IMR-90 (cell line): ENCODE data around the gene IER5. TPM values are rescaled to one million over a fixed set of nuclear protein-coding genes. Genes with fewer than 3 reads are reported as not detected.
A peak's percentile ranks its signal among the peaks of the same experiment; 100 is the strongest.

Source experiments
- ATAC-seq: fragments of 200-7000 bp; cut with Tn5 transposase; 2 replicates; pipeline ENCODE4 v1.9.1; 2020; ENCODE audit warnings: low read depth, mild to moderate bottlenecking, moderate library complexity
- BruUV-seq: library from RNA; stranded (reverse); fragments of 400-500 nt; replicated peaks from 2 replicates; lab custom pipeline; 2021; lab: Mats Ljungman, UMichigan
- CTCF ChIA-PET: fragments of 300-600 bp; formaldehyde crosslinking; extraction: SDS; loops from one replicate; lab custom pipeline; 2021; ENCODE audit warnings: antibody characterized with exemption; lab: Yijun Ruan, JAX
- POLR2A ChIA-PET: fragments of 300-600 bp; sonication (Branson Sonifier 250); formaldehyde crosslinking; loops from one replicate; lab custom pipeline; 2022; ENCODE audit warnings: antibody characterized with exemption; ENCODE audit not compliant: unreplicated experiment; lab: Charles Lee
- DNase-seq: peaks from one replicate; pipeline ENCODE4 v3.0.0; 2013
- H2AFZ ChIP-seq: replicated peaks from 2 replicates; pipeline ENCODE3; 2013; ENCODE audit warnings: low read length, mild to moderate bottlenecking; ENCODE audit not compliant: poor library complexity
- H2AK5ac ChIP-seq: 2 replicates; pipeline ENCODE4 v1.6.1; 2013; ENCODE audit warnings: low read depth, low read length, inconsistent platforms
- H2AK9ac ChIP-seq: replicated peaks from 2 replicates; pipeline ENCODE3; 2013; ENCODE audit warnings: mild to moderate bottlenecking, low read depth, low read length, moderate library complexity; ENCODE audit not compliant: poor library complexity
- H2BK120ac ChIP-seq: 2 replicates; pipeline ENCODE4 v1.6.1; 2013; ENCODE audit warnings: low read depth, low read length, inconsistent platforms
- H2BK15ac ChIP-seq: 3 replicates; pipeline ENCODE4 v1.6.1; 2013; ENCODE audit warnings: low read depth, low read length, inconsistent platforms
- H2BK20ac ChIP-seq: 2 replicates; pipeline ENCODE4 v1.6.1; 2013; ENCODE audit warnings: low read depth, mild to moderate bottlenecking, inconsistent platforms, low read length, moderate library complexity
- H2BK5ac ChIP-seq: 2 replicates; pipeline ENCODE4 v1.6.1; 2013; ENCODE audit warnings: mild to moderate bottlenecking, low read depth, low read length, inconsistent platforms; ENCODE audit not compliant: poor library complexity, severe bottlenecking
- H3K14ac ChIP-seq: replicated peaks from 2 replicates; pipeline ENCODE4 v1.6.1; 2013; ENCODE audit warnings: low read depth, low read length, inconsistent platforms
- H3K18ac ChIP-seq: 2 replicates; pipeline ENCODE4 v1.6.1; 2013; ENCODE audit warnings: low read depth, low read length, control low read depth
- H3K23ac ChIP-seq: 2 replicates; pipeline ENCODE4 v1.6.1; 2013; ENCODE audit warnings: low read depth, low read length, inconsistent platforms
- H3K27ac ChIP-seq: 2 replicates; pipeline ENCODE4 v1.5.1; 2013; ENCODE audit warnings: mild to moderate bottlenecking, control low read depth, low read length; ENCODE audit not compliant: insufficient read depth
- H3K27me3 ChIP-seq: 2 replicates; pipeline ENCODE4 v1.6.1; 2013; ENCODE audit warnings: low read length; ENCODE audit not compliant: control insufficient read depth, insufficient read depth
- H3K36me3 ChIP-seq: 2 replicates; pipeline ENCODE4 v1.6.1; 2013; ENCODE audit warnings: low read length, mixed read lengths; ENCODE audit not compliant: control insufficient read depth, insufficient read depth
- H3K4ac ChIP-seq: 2 replicates; pipeline ENCODE4 v1.6.1; 2013; ENCODE audit warnings: low read depth, low read length, inconsistent platforms
- H3K4me1 ChIP-seq: 2 replicates; pipeline ENCODE4 v1.6.1; 2013; ENCODE audit warnings: low read length, mixed read lengths; ENCODE audit not compliant: control insufficient read depth, insufficient read depth
- H3K4me2 ChIP-seq: 2 replicates; pipeline ENCODE4 v1.6.1; 2013; ENCODE audit warnings: low read depth, mild to moderate bottlenecking, control low read depth, low read length, moderate library complexity
- H3K4me3 ChIP-seq: 2 replicates; pipeline ENCODE4 v1.5.1; 2013; ENCODE audit warnings: low read depth, mild to moderate bottlenecking, control low read depth, low read length, moderate library complexity; ENCODE audit not compliant: insufficient read depth
- H3K56ac ChIP-seq: 2 replicates; pipeline ENCODE4 v1.6.1; 2013; ENCODE audit warnings: low read length, inconsistent platforms; ENCODE audit not compliant: insufficient read depth; ENCODE audit errors: extremely low read depth
- H3K79me1 ChIP-seq, 2 experiments: 2 replicates each; pipeline ENCODE4 v1.6.1; 2013; ENCODE audit warnings: low read length in 2 of 2, inconsistent platforms in 1 of 2, low read depth in 1 of 2
- H3K9ac ChIP-seq: 2 replicates; pipeline ENCODE4 v1.6.1; 2013; ENCODE audit warnings: low read depth, low read length, control low read depth
- H3K9me1 ChIP-seq: 2 replicates; pipeline ENCODE4 v1.6.1; 2013; ENCODE audit warnings: low read length, inconsistent platforms; ENCODE audit not compliant: insufficient read depth
- H3K9me3 ChIP-seq: 2 replicates; pipeline ENCODE4 v1.6.1; 2013; ENCODE audit warnings: low read length; ENCODE audit not compliant: control insufficient read depth, insufficient read depth
- H4K20me1 ChIP-seq: 2 replicates; pipeline ENCODE4 v1.6.1; 2013; ENCODE audit warnings: low read length, inconsistent platforms; ENCODE audit not compliant: insufficient read depth
- H4K5ac ChIP-seq: 2 replicates; pipeline ENCODE4 v1.6.1; 2013; ENCODE audit warnings: mild to moderate bottlenecking, low read depth, low read length, control low read depth
- H4K8ac ChIP-seq, 2 experiments: 2 replicates each; pipeline ENCODE4 v1.6.1; 2013; ENCODE audit warnings: low read depth in 2 of 2, low read length in 2 of 2, control low read depth in 1 of 2, inconsistent platforms in 1 of 2
- H4K91ac ChIP-seq: 2 replicates; pipeline ENCODE4 v1.6.1; 2013; ENCODE audit warnings: low read depth, low read length, inconsistent platforms; ENCODE audit not compliant: insufficient read depth
- CTCF ChIP-seq: conservative IDR thresholded peaks from 2 replicates; pipeline ENCODE4 v1.5.1; 2012; ENCODE audit warnings: mild to moderate bottlenecking, low read depth, low read length, improper control_type of control experiment
- ELK1 ChIP-seq: fragments of 150-350 bp; IDR thresholded peaks from 2 replicates; pipeline ENCODE4 v1.6.1; 2016; ENCODE audit warnings: low read depth, mild to moderate bottlenecking, low read length, moderate library complexity, borderline replicate concordance
- FOS ChIP-seq: fragments of 150-350 bp; IDR thresholded peaks from 2 replicates; pipeline ENCODE4 v1.6.1; 2016; ENCODE audit warnings: low read depth, low read length
- WGBS, 2 experiments: methylation state at CpG; one replicate each; pipeline versions ENCODE4 v1.1.5 to v1.1.7; 2013; ENCODE audit warnings: missing lambda C conversion rate in 2 of 2; ENCODE audit not compliant: insufficient read length in 1 of 2; ENCODE audit errors: extremely low coverage in 2 of 2; 5-methylcytosine and 5-hydroxymethylcytosine counted together
- dilution Hi-C: fragments of 300-500 bp; cut with HindIII; formaldehyde crosslinking; loops from one replicate; pipeline ENCODE4 v1.14.3; 2018; ENCODE audit warnings: low sequenced_read_pairs; ENCODE audit not compliant: unreplicated experiment
- in situ Hi-C: fragments of 300-500 bp; cut with MboI; formaldehyde crosslinking; loops from 3 replicates; pipeline ENCODE4 v1.14.3; 2019; ENCODE audit warnings: low sequenced_read_pairs, inconsistent platforms, mixed read lengths
- intact Hi-C: fragments of 100-400 bp; cut with micrococcal nuclease; formaldehyde crosslinking; loops from 2 replicates; pipeline ENCODE4 v1.10.0; 2022
- polyA plus RNA-seq, 3 experiments: library from polyadenylated mRNA; depleted of rRNA; stranded (reverse); fragments of >200 nt; gene quantifications; 2 replicates each; pipeline ENCODE4 v1.2.3, GENCODE V29; 2012; ENCODE audit warnings: low replicate concordance in 1 of 3
- total RNA-seq: library from RNA; depleted of rRNA; stranded (reverse); fragments of >200 nt; gene quantifications from 2 replicates; pipeline ENCODE4 v1.2.3, GENCODE V29; 2012

Gene IER5
- total and polyA plus RNA-seq, 2 of the 4 experiments (the other 2 are of a cell fraction) = 15.8 to 27.1 TPM

- Histone ChIP-seq H4K91ac (peak overlapping the region; percentile 65; the same call in 1 of the 2 replicates), H2BK15ac (no peak overlapping the region), H3K27ac (peak overlapping the region; percentile 86), H3K4me2 (peak overlapping the region; percentile 91), H2AK9ac (peak overlapping the region; percentile 86), H3K23ac (peak overlapping the region; percentile 99; the same call in 1 of the 2 replicates), H3K9ac (peak overlapping the region; percentile 95), H2BK120ac (no peak overlapping the region), H4K8ac (no peak overlapping the region), H3K4me1 (peaks cover 3% of the 10 kb centered on the region), H3K27me3 (no peaks in the 10 kb centered on the region), H3K56ac (peak overlapping the region; percentile 83; the same call in 1 of the 2 replicates), H3K4me3 (peak overlapping the region; percentile 59), H3K9me3 (no peaks in the 10 kb centered on the region), H2BK20ac (no peak overlapping the region), H2BK5ac (peak overlapping the region; percentile 78), H2AK5ac (peak overlapping the region; percentile 20; the same call in 1 of the 2 replicates), H3K18ac (peak overlapping the region; percentile 44; the same call in 1 of the 2 replicates), H3K79me1 (peaks cover 8 to 32% of the 10 kb centered on the region in 2 experiments), H3K4ac (peak overlapping the region; percentile 79), H4K5ac (no peak overlapping the region), H3K14ac (peak overlapping the region; percentile 93), H2AFZ (peak overlapping the region; percentile 39), H3K9me1 (peaks cover 13% of the 10 kb centered on the region), H4K20me1 (peaks cover 53% of the 10 kb centered on the region), H3K36me3 (peaks cover 3% of the 10 kb centered on the region; the same call in 1 of the 2 replicates)
- dilution Hi-C loops = no loop called here
- intact Hi-C loops = loop anchor here (1.0 kb wide), 1 partner anchor 79 kb away; no protein-coding TSS in a partner anchor
- no TSS peak for BruUV-seq
- ChIA-PET POLR2A (interaction anchor here (0.6 to 1.5 kb wide), 5 partner anchors 10 to 197 kb away, joined by 3 to 8 read pairs (median 4); no protein-coding TSS in a partner anchor), CTCF (interaction anchor here (2.2 kb wide), 1 partner anchor 53 kb away, joined by 14 read pairs; no protein-coding TSS in a partner anchor)
- in situ Hi-C loops = loop anchor here (10.0 kb wide), 1 partner anchor 574 kb away; no protein-coding TSS in a partner anchor
- TF ChIP-seq ELK1 = no peak
- no peak for TF ChIP-seq FOS
- no peak for TF ChIP-seq CTCF
- WGBS, 2 experiments = 1% methylated on average over 50 of the region's 97 CpGs; no CpG with 5 or more reads in 1 of the 2 experiments
- ATAC-seq (peak; percentile 0; the same call in 1 of the 2 replicates), DNase-seq (no peak)
Measured at GRCh38 chr1:181089017-181089675, 646 bp downstream of the IER5 start.
